NB4 (cell line): Measurements from ENCODE around the gene B3GNT9.

Experiments used
- CTCF ChIP-seq: IDR thresholded peaks from one replicate; pipeline ENCODE4 v1.5.1; 2012; ENCODE audit warnings: low read depth, low read length
- POLR2A ChIP-seq: IDR thresholded peaks from 2 replicates; pipeline ENCODE4 v1.6.1; 2011; ENCODE audit warnings: mild to moderate bottlenecking; ENCODE audit not compliant: insufficient read length; ENCODE audit errors: extremely low read depth
- TF ChIP-seq, protein P1 (sequence below): IDR thresholded peaks from 2 replicates; pipeline ENCODE4 v1.6.1; 2011; ENCODE audit warnings: low read depth, low read length

GRCh38 chr16:67108489-67108888, 42.3 kb downstream of the B3GNT9 start:
- TF ChIP-seq CTCF, result no peak
- TF ChIP-seq, protein P1, sequence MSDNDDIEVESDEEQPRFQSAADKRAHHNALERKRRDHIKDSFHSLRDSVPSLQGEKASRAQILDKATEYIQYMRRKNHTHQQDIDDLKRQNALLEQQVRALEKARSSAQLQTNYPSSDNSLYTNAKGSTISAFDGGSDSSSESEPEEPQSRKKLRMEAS, result no peak
- TF ChIP-seq POLR2A, result no peak
